ENCODE measurements around the gene PSD.

DNA sequence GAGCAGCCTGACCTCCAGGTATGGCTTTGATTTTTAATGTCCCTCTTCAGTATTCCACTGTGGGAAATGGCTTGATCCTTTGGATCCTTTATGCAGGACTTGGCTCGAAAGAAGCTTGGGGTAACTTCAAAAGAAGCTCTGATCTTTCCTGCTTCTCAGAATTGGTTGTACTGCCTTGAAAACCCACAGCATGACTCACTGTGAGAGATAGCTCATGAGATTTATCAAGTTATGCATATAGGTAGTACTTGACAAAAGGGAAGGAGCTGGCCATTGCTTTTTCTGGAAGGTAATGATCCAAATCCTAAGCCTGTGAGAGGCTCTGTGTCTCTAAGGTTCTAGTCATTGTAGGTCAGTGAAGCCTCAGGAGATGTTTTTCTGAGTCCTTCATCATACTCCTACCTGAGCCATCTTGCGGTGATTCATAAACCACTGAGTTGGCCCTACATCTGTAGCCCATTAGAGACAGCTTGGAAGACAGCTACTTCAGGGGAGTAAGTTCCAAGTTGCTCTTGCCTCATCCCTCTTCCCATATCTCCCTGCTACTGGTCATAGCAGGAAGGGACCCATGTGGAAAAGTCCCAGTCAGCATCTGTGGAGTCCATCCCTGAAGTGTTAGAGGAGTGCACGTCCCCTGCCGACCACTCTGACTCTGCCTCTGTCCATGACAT, 59.7 kb downstream of the PSD start:
- TF ChIP-seq POLR2A (IDR thresholded peaks at IDR 0.05) = no peak
- TF ChIP-seq, protein P1, sequence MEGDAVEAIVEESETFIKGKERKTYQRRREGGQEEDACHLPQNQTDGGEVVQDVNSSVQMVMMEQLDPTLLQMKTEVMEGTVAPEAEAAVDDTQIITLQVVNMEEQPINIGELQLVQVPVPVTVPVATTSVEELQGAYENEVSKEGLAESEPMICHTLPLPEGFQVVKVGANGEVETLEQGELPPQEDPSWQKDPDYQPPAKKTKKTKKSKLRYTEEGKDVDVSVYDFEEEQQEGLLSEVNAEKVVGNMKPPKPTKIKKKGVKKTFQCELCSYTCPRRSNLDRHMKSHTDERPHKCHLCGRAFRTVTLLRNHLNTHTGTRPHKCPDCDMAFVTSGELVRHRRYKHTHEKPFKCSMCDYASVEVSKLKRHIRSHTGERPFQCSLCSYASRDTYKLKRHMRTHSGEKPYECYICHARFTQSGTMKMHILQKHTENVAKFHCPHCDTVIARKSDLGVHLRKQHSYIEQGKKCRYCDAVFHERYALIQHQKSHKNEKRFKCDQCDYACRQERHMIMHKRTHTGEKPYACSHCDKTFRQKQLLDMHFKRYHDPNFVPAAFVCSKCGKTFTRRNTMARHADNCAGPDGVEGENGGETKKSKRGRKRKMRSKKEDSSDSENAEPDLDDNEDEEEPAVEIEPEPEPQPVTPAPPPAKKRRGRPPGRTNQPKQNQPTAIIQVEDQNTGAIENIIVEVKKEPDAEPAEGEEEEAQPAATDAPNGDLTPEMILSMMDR (IDR thresholded peaks at IDR 0.05) = no peak
